ENCODE measurements around the gene LUC7L3.
A peak's percentile ranks its signal among the peaks of the same experiment; 100 is the strongest.
"Not testable (repeated sequence)": the region's sequence is repeated elsewhere in the genome, so short reads cannot be mapped to it uniquely, and the experiment has no call there.

Gene LUC7L3

DNA sequence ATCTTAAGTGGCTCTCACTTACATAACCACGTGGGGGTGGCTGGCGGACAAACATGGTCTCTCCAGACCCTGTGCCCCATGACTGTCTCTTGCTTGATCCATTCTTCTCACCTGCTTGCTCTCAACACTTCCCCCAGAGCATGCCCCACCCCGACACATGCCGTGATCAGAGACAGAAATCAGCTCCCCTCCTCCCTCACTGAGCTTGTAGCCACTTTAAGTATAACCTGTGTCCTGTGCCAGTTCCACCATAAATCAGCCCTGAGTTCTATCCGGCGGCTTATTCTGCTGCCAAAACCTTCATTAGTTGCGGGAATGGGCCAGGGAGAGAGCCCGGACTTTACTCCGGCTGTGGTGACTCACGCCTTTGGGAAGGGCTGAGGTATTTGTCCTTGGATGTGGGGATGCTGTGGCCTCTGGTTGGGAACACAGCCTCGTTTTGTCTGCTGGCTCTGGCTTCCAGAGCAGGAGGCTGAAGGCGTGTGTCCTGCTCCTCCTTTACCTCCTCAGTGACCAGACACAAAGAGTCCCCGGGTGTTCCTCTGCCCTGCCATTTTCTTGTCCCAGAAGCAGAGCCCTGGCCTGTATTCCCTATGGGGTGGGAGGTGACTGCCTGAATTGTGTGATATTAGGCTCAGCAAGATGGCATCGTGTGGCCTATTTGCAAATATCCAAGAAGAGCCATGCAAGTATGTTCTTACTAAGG, 32.8 kb upstream of the LUC7L3 start:
- DNase-seq = no peak

DNA sequence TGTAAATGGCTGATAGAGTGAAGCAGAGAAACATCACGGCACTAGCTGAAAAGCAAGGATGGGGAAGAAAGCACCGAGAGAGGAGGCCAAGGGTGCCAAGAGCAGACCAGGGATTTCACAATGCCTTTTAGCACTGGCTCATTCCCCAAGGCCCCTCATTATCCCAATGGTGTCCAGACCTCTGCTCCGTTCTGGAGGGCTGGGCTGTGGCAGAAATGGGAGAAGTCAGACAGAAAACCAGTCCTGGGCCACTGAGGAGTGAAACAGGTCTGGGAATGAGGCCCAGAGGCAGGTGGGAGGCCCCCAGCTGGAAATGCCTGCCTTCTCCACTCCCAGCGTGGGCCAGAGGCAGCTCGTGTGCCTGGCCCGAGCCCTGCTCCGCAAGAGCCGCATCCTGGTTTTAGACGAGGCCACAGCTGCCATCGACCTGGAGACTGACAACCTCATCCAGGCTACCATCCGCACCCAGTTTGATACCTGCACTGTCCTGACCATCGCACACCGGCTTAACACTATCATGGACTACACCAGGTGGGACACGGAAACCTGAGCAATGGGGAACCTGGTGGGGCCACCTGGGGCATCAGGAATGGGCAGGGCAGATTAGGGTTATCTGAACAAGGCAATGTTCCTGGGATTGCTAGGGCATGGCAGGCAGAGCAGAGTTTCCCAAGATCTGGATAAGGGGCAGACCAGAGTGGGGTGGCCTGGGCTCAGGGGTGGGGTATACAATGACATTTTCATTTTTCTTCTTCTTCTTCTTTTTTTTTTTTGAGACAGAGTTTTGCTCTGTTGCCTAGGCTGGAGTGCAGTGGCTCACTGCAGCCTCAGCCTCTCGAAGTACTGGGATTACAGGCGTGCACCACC, 32.0 kb upstream of the LUC7L3 start:
- no peak for DNase-seq

DNA sequence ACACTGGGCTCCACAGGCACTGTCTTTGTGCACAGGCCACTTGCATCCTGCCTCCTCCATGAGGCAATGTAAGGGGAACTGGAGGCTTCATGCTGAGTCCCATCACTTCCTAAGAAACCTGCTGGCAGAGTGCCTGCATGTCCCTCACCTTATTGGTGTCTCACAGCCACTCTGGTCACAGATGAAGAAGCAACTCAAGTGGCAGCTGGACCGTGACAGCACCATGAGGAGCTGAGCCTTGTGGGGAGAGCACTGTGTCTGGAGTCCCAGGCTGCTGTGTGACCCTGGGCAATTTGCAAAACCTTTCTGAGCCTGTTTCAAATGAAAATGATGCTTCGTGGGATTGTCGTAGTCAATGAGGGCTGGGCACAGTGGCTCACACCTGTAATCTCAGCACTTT, 31.2 kb upstream of the LUC7L3 start:
- no peak for DNase-seq

DNA sequence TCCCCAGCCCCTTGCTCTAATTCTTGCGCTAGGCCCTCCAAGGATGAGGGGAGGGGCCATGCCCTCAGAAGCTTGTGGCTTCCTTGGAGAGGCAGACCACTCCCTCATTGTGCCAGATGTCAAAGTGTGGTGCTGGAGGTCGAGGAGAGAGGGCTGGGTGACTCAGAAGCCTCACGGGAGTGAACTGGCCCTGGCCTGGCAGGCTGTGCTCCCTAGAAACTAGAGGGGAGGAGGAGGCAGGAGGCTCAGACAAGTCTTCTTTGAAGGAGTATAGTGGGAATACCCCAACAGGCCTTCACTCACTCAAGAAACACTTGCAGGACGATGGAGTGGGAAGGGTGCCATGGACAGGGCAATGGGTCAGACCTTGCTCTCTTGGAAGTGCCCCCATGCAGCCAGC, 30.2 kb upstream of the LUC7L3 start:
- no peak for DNase-seq

DNA sequence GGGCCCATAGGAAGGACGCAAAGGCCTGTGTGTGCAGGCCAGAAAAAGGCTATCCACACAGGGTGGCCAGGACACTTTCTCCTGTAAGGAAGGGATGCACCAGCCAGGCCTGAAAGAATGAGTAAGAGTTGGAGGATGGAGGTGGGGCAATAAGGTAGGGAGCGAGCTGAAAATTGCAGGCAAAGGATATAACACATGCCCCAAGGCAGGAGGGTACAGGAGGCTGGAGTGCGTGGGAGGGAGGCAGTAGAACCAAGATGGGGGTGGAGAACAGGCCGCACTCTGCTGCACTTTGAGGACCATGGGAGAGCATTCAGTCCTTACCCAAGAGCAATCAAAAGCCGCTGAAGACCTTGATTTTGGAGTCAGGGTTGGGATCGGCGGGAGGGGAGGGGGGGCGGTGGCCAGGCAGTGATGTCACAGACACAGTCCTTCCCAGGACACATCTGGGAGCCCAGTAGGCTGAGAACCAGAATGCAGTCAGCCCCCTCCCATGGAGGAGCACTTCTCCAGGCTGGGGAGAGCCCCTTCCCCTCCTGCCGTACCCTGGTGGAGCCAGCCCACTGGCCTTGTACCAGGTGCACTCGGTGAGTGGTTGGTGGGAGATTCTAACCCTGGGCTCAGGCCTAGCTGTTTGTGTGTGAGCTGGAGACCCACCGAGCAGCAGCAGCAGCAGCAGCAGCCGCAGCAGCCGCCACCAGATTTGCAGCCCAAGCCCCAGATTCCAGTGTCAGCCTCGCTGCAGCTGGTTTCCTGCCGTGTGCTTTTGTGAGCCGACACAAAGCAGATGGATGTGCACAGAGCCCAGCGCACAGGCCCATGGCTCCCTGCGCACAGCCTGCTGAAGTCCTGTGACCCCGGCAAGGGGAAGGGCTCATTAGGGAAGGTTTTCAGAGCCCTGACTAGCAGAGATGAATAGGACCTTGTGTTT, 29.2 kb upstream of the LUC7L3 start:
- DNase-seq = peak; percentile 38 to 41

DNA sequence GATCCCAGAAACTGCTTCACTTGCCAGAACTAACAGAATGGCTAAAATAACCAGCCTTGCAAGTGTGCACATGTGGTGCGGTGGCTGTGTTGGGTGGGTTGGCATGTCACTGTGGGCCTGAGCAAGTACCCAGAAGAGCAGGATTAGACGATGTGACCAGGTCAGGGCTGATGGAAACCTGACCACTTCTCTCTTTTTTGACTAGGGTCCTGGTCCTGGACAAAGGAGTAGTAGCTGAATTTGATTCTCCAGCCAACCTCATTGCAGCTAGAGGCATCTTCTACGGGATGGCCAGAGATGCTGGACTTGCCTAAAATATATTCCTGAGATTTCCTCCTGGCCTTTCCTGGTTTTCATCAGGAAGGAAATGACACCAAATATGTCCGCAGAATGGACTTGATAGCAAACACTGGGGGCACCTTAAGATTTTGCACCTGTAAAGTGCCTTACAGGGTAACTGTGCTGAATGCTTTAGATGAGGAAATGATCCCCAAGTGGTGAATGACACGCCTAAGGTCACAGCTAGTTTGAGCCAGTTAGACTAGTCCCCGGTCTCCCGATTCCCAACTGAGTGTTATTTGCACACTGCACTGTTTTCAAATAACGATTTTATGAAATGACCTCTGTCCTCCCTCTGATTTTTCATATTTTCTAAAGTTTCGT, 28.4 kb upstream of the LUC7L3 start:
- DNase-seq = no peak

DNA sequence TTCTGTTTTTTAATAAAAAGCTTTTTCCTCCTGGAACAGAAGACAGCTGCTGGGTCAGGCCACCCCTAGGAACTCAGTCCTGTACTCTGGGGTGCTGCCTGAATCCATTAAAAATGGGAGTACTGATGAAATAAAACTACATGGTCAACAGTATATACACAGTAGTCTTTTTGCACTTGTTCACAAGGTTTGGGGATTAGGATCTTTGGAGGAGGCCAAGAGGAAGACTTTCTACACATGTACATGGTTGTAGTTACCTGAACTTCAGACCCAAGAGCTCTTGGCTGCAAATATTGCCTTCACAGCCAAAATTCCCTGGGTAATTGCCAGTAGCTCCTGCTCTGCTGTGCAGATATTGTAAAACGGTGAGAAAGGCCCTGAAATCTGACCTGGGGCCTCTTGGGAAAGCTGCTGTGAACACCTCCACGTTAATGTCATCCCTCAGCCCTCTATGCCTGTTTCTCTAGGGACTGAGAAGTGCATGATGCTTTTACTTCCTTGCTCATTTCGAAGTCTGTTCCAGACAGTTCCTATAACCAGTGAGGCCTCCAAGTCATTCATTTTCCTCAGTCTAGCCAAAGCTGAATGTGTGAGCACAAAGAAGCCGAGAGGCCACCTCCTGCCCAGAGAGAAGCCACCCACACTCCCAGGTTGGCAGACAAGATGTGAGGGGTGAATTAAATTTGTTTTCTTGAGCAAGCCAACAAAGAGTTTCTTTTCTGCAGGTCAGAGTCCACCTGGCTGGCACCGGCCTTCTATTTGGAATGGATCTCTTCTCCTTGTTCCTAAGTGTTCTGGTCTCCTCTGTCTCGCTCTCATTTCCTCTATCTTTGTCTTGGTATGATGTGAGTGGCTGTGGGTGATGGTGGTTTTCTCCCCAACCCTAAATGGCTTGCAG, 27.6 kb upstream of the LUC7L3 start:
- DNase-seq = no peak

DNA sequence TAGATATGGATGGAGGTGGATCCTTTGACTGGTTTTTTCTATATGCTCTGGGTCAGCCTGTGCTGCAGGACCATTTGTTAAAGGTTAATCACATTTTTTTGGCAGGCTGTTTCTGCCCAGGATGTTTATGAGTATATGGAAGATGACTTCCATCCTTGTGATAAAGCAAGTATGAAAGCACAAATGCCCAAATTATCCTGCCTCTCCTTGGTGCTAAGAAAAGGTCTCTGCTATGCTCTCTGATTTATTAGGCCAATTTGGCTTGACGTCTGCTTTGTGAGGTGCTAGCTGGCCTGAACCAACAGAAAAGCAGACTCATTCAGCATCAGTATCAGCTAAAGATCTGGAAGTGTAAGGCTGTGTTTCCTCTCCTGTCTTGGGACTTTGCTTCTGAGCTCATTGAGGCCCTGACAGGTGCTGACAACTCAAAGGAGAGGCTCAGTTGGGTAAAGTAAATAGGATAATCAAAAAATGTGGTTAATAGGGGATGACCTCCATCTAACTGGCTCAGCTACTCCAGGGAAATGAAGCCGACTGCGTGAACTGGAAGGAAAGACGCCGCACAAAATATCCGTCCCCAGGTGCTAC, 26.9 kb upstream of the LUC7L3 start:
- no peak for DNase-seq

DNA sequence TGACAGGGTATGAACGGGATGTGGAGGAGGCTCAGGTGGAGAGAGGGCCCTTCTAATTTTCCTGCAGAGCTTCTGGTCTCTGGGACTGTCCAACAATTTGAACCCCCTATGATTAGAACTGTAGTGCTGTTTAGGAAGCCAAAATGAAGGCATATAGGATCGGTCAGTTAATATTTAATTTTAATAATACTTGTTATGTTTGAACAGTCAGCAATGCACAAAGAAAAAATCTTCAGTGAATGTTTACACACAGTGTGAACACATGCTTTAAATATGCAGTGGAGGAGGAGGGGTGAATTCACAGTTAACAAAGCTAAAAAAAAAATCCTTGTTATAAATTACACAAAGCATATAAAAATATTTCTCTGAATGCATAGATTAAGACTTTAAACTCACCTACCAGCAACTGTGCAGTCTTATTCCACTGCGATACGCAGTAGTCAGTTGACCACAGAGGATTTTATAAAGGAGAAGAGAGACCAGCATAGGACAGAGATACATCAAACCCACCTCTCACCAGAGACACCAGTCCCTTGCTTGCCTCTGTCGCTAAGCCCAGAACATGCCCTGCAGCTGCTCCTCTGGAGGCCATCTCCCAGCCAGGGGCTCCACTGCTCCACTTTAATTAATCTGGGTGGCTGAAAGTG, 26.2 kb upstream of the LUC7L3 start:
- DNase-seq = no peak

DNA sequence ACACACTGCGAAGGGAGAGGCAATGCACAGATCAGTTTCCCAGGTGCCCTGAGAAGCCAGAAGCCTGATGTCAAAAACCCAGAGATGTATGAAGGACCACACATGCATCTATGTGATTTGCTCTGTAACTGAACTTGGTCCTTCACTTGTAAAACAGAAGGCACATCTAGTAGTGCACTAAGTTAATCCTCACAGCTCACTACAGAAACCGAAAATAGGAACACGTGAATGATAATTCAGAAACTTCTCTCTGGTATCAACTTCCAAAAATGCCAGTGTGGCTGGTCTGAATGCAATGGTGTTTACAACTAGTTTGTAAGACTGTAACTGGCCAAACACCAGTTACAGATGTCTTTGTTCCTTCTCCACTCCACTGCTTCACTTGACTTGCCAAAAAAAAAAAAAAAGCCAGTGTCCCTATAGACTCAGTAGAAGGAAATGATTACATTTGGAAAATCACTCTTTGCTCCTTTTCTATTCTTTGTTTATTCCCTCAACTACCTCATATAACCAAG, 23.0 kb upstream of the LUC7L3 start:
- DNase-seq = no peak

DNA sequence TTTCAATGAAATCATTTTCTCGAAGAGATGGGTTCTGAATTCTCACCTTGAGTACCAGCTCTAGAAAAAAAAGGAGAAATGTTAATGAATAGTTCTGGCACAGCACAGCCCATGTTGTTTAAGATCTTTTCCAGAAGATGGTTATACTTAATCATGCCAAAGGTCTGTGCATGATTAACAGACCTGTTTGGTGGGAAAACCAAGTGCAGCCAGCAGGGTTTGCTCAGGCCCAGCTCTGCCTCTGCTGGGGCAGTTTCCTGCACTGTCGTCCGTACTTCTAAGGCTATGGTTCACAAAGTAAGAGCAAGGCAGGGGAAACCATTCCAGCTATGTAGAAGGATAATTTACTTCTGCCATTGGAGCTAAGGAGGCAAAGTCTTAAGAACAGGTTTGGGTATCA, 22.3 kb upstream of the LUC7L3 start:
- DNase-seq = no peak

DNA sequence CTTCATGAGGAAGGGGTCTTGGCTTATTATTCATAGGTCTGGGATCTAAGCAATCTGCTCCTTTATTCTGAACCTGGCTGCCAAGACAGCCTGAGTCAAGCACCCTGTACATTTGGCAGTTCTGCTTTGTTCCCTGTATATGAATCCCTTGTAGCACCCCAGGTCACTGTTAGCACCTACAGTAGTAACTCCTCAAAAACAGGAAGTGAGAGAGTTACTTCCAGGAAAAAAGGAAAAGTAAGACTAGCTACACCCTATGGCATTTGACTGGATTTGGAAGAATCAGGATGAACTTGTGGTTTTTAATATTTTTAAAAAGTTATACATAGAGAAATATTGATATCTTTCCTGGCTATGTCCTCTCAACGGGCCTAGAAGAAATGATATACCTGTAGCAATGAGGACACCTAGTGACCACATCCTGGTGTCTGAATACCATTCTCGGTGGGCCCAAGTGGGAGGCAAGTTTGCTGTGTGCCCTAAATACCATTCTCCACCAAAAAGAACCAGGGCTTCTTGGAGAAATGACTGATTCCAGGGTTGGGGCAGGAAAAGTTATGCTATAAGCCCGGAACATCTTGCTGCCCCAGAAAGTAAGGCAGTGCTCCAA, 21.6 kb upstream of the LUC7L3 start:
- DNase-seq = no peak

DNA sequence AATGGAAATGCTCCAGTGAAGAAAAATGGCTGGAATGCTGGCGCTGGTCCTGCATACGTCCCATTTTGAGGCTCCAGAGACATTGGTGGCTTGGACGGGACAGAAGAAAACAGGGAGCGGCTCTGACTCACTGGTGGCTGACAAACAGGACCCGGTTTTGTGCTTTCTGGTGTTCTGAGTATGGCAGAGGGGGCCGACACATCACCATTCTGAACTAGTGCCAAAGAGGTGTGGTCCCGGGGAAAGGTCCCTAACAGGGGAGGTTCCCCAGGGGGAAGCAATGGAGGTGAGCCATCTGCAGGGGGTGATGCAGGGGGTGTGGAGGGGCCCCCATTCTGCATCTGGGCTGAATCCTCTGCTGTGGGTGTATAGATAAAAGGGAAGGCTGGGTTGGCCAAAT, 20.0 kb upstream of the LUC7L3 start:
- DNase-seq = no peak

DNA sequence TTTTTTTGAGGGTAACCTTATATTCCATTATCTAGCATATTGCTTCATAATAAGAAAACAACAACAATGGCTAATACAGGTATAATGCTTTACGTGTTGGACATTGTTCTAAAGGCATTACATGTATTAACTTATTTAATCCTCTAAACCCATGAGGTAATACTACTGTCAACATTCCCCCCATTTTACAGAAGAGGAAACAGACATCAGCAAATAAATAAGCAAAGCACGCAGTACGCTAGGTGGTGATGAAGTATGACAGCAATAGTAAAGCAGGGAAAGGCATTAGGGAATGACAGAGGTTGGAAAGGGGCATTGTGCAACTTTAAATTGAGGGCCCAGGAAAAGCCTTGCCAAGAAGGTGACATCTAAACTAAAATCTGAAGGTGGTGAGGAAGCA, 16.2 kb upstream of the LUC7L3 start:
- no peak for DNase-seq

DNA sequence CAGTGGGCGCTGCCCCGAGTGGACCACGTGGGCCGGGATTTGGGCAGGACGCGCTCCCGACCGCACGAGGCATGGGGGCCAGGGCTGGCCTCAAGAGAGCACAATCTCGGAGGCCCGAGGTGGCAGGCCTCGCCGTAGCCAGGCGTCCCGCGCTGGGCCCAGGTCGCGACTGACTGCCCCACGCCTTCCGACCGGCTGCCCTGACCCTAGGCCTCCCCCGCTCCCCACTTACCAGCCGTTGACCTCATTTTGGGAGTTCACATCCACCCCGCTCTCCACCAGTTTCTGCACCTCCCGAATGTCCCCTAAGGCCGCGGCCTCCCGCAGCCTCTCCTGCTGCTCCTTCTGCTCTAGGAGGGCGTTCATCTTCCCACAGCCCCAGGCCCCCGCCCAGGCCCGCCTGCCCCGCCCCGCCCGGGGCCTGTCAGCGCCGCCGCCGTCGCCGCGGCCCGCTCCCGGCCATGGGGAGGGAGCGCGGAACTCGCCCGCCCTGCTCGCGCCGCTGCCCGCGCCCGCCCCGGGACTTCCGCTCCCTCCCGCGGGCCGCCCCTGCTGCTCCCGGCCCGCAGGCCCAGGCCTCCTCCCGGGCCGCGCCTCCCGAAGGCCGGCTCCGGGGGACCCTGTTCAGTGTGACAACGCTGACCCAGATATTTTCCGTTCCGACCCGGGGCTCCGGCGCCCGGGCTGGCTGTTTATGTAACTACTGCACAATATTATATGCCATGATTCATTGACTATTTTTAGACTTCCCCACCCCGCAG, 11.9 kb upstream of the LUC7L3 start, which contains the start of gene ANKRD40:
Gene ANKRD40 (minus strand): TSS at position 626 of the 761 bp plus-strand sequence. CDS start 260 bp downstream, at position 366.
- peak; percentile 83 to 94 for DNase-seq

DNA sequence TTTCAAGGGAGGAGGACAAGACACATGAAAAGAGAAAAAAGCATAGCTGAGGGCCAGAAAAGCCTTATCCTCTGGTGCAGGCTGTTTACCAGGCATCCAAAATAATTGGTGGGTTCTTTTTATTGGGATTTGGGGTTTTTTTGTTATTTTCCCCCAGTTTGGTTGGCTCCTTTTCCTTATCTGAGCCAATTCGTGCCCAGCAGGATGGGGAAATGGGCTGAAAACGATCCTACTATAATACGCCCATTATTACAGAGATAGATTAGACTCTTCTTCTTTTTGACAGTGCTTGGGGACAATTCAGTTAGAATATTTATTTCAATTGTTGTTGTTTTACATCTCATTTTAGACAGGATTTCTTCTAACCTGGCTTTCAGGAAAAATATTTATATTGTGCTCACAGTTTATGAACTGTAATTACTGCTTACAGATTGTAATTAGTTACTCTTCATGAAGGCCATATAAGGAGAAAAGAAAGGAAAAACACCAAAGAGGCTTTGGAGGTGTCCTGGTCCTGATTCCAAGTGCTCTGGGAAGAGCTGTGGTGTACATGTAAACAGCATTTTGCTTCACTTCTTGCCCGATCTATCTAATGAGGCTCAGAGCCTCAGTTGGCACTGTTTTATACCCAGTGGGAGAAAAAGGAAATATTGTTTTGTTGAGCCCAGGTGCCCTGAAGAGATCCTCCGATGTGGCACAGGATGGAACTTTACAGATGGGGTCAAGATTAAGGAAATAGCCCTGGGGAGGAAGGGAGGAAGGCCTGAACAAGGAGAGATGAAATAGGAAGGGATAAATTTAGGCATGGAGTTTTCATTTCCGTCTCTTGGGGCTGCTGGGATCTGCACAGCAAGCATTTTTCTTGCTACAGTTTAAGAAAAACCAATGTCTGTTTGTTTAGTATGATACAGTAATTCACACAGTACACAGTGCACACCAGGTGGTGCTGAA, 11.1 kb upstream of the LUC7L3 start:
- DNase-seq = peak in 1 of 2 donors; percentile 83

DNA sequence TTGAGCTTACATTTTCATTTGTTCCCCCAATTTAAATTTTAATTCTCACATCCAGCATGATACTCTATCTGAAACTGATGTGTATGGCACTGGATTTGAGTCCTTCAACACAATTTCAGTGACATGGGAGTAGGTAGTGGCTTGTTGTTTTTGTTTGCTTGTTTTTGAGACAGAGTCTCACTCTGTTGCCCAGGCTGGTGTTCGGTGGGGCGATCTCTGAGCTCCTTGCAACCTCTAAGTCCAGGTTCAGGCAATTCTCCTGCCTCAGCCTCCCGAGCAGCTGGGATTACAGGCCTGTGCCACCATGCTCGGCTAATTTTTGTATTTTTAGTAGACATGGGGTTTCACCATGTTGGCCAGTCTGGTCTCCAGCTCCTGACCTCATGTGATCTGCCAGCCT, 10.3 kb upstream of the LUC7L3 start:
- not testable (repeated sequence) for DNase-seq

DNA sequence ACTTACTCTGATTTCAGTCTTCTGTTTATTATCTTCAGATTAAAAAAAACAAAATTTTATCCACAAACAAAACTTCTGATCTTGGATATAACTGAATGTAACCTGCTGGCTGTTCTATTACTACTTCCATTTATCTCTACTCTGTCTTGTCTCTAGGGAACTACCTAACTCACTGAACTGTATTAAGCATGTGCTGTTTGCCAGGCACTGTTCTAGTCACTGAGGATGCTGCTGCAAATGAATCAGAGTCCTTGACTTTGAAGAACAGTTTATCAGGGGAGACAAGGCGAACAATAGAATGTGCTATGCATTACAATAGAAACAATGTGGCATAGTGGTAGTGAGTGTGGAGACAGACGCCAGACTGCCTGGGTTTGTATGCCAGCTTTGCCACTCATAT, 9.4 kb upstream of the LUC7L3 start:
- no peak for DNase-seq

Data from hippocampal formation (tissue), 2 donors.